Bronchial epithelial cell (primary cell): Measurements from ENCODE around the gene SQSTM1. TPM values are rescaled to one million over a fixed set of nuclear protein-coding genes. Genes with fewer than 3 reads are reported as not detected.

Experiments
- DNase-seq: peaks from one replicate; pipeline ENCODE4 v3.0.0-alpha.2; 2010; ENCODE audit warnings: low read depth
- FAIRE-seq: peaks from 2 replicates; lab custom pipeline; 2011; peaks lifted over from hg19 to GRCh38; lab: Jason Lieb, UNC
- H3K27me3 ChIP-seq: 2 replicates; pipeline ENCODE4 v1.5.1; 2011; ENCODE audit warnings: low read length; ENCODE audit not compliant: control insufficient read depth, insufficient read depth
- H3K36me3 ChIP-seq: 2 replicates; pipeline ENCODE4 v1.5.1; 2011; ENCODE audit warnings: low read length; ENCODE audit not compliant: control insufficient read depth, insufficient read depth
- H3K4me3 ChIP-seq: 2 replicates; pipeline ENCODE4 v1.5.1; 2011; ENCODE audit warnings: mild to moderate bottlenecking, low read depth, low read length, control low read depth
- CTCF ChIP-seq: IDR thresholded peaks from 2 replicates; pipeline ENCODE4 v1.5.1; 2011; ENCODE audit warnings: mild to moderate bottlenecking, moderate library complexity, low read length, control low read depth, inconsistent platforms; ENCODE audit not compliant: insufficient read depth, severe bottlenecking
- total RNA-seq: library from RNA; depleted of rRNA; stranded (reverse); fragments of >200 nt; gene quantifications from 2 replicates; pipeline ENCODE4 v1.2.1, GENCODE V29; 2014

The SQSTM1 gene
- total RNA-seq, 1 donor from 2014 or later: 733 TPM

GRCh38 chr5:179806250-179807048 lies 14.3 kb upstream of the SQSTM1 start, which contains the start of gene MGAT4B:
Gene MGAT4B (minus strand): TSS chr5:179806866. CDS start chr5:179806583, 283 bp downstream.
- DNase-seq (peak; percentile 41), FAIRE-seq (no peak)
- Histone ChIP-seq H3K4me3 (peak within 1 kb of the TSS; percentile 86), H3K27me3 (no peaks in the 10 kb centered on the region), H3K36me3 (peaks cover 11% of the 10 kb centered on the region)
- TF ChIP-seq CTCF: no peak

DNA sequence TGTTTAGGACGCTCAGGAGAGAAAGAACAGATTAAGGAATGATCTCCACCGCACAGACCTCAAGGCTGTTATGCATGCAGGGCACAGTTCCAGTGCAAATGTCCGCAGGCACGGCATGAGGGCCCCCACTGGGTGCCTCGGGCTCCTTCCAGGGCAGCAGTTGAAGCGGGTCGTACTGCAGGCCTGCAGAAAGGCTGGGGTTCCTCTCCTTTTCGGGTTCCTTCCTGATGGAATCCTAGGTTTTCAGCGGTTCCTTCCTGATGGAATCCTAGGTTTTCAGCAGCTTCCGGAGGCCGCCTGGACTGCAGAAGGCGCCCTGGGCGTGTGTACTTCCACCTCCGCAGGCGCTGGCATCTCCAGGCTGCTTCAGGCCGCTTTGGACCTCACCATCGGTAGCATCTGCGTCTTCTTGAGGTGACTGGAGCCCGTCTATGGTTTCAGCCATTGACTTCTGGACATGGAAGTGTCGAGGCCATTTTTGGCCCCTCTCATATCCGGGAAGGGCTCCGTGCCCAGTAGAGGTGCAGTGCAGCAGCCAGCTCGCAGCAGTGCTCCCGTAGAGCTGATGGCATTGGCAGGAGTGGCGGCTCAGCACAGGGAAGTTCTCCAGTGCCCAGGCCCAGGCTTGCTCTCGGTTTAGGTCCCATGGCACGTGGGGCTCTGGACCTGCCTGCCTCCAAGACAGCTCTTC lies 8.4 kb upstream of the SQSTM1 start:
- FAIRE-seq (no peak), DNase-seq (no peak)
- H3K36me3 ChIP-seq: no peaks in the 10 kb centered on the region
- H3K4me3 ChIP-seq: no peak overlapping the region
- no peak for TF ChIP-seq CTCF
- H3K27me3 ChIP-seq: no peaks in the 10 kb centered on the region

DNA sequence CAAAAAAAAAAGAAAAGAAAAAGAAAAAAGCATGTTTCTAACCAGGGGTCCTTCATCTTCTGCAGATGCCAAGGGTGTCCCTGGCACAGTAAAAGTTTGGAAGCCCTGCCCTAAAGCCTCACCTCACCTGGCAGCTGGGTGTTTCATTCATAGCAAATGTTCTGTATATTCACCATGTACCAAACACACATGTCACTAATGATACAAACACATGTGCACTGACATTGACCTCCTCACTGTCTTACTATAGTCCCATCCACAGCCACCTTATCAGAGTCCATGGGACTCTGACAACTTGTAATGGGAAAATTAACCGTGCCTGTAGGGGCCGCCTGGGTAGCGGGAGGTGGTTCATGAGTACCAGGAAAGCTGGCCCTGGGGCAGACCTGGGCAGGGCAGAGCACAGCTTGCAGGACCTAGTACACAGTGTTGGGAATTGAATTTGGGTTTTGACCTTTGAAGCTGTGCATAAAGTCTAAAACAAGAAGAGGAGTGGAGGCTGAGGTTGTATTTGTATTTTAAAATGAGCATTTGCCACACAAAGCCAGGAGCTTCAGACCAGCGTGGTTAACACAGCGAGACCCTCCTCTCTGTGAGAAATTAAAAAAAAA lies 7.6 kb upstream of the SQSTM1 start:
- DNase-seq: no peak
- H3K36me3 ChIP-seq: no peaks in the 10 kb centered on the region
- no peaks in the 10 kb centered on the region for H3K27me3 ChIP-seq
- FAIRE-seq: no peak
- no peak overlapping the region for H3K4me3 ChIP-seq
- TF ChIP-seq CTCF: no peak

GRCh38 chr5:179814090-179814489 lies 6.6 kb upstream of the SQSTM1 start:
- Histone ChIP-seq H3K27me3 (no peaks in the 10 kb centered on the region), H3K4me3 (no peak overlapping the region), H3K36me3 (no peaks in the 10 kb centered on the region)
- FAIRE-seq (no peak), DNase-seq (no peak)
- TF ChIP-seq CTCF: no peak

DNA sequence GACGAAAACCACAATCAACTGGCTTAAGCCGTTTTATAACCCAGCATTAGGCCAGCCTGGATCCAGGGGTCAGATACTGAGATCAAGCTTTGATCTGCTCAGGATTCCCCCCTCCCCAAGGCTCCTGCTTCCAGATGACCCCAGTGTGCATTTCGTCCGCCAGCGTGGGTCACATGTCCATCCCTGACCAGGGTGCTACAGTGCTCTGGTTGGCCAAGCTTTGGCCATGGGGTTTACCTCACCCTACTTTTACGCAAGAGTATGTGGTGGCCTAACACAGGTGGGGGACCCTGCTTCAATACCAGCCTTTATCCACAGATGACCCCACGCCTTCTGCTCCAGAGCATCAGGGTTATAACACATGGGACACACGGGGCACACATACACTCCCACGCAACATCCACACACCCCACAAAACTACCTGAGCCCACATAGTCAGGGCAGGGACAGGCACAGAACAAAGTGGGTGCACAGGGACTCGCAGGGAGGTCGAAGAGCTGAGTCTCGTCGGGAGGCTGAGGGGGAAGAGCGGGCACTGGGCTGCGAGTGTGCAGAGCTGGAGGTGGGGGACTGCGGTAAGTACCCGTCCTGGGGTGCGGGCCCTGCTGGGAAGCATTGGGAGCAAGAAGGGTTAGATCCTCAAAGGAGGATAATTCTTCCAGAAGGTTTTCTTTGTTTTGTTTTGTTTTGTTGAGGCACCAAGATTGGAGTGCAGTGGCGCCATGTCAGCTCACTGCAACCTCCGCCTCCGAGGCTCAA lies 5.0 kb upstream of the SQSTM1 start:
- TF ChIP-seq CTCF: no peak
- Histone ChIP-seq H3K4me3 (no peak overlapping the region), H3K36me3 (no peaks in the 10 kb centered on the region), H3K27me3 (no peaks in the 10 kb centered on the region)
- no peak for FAIRE-seq
- DNase-seq: no peak
